Vagina (tissue), 2 donors: Measurements from ENCODE around the gene JOSD2. TPM values are rescaled to one million over a fixed set of nuclear protein-coding genes. Genes with fewer than 3 reads are reported as not detected.
"Not testable (repeated sequence)": the region's sequence is repeated elsewhere in the genome, so short reads cannot be mapped to it uniquely, and the experiment has no call there.

Source experiments
- DNase-seq, 2 donors: peaks; one replicate each; pipeline ENCODE4 v3.0.0-alpha.2; 2017; ENCODE audit errors: extremely low spot score in 2 of 2
- H3K27ac ChIP-seq: fragments of 200-600 bp; sonication (generic); one replicate; pipeline ENCODE4 v1.5.1; 2019
- H3K27me3 ChIP-seq: fragments of 200-600 bp; sonication (generic); one replicate; pipeline ENCODE4 v1.5.1; 2019
- H3K36me3 ChIP-seq, 2 donors: fragments of 200-600 bp; sonication (generic); one replicate each; pipeline ENCODE4 v1.5.1; 2017 to 2019
- H3K4me1 ChIP-seq: fragments of 200-600 bp; sonication (generic); one replicate; pipeline ENCODE4 v1.5.1; 2019
- H3K4me3 ChIP-seq, 2 donors: fragments of 200-600 bp; sonication (generic); 1 replicate in 1 of 2; 2 replicates in 1 of 2; pipeline ENCODE4 v1.5.1; 2016 to 2019
- H3K9me3 ChIP-seq: fragments of 200-600 bp; sonication (generic); one replicate; pipeline ENCODE4 v1.5.1; 2019
- CTCF ChIP-seq, 3 experiments: fragments of 450-650 bp in 2 of 3; fragments of 200-600 bp in 1 of 3; sonication (generic) in 1 of 3; IDR thresholded peaks; one replicate each; pipeline ENCODE4 v1.5.1; 2017 to 2019; ENCODE audit warnings: antibody characterized with exemption in 3 of 3, mild to moderate bottlenecking in 2 of 3, moderate library complexity in 2 of 3
- POLR2A ChIP-seq, 2 donors: fragments of 450-650 bp; IDR thresholded peaks; one replicate each; pipeline ENCODE4 v1.6.1; 2017; ENCODE audit warnings: antibody characterized with exemption in 2 of 2, mild to moderate bottlenecking in 2 of 2, moderate library complexity in 2 of 2
- POLR2AphosphoS5 ChIP-seq, 2 donors: sonication (generic); formaldehyde crosslinking; IDR thresholded peaks; one replicate each; pipeline ENCODE4 v1.9.0; 2017; ENCODE audit warnings: antibody characterized with exemption in 2 of 2, mild to moderate bottlenecking in 2 of 2, low read depth in 1 of 2; ENCODE audit not compliant: insufficient read depth in 1 of 2
- intact Hi-C: fragments of 100-400 bp; cut with DNase I; formaldehyde crosslinking; loops from one replicate; pipeline ENCODE4 v1.15.1; 2023
- total RNA-seq: library from RNA; depleted of rRNA; stranded (reverse); fragments of >200 nt; gene quantifications from one replicate; pipeline ENCODE4 v1.2.3, GENCODE V29; 2016

The JOSD2 gene
- total RNA-seq, 1 donor from 2014 or later: 60.9 TPM

- TF ChIP-seq POLR2A (IDR thresholded peaks at IDR 0.05) (no peak), POLR2AphosphoS5 (IDR thresholded peaks at IDR 0.05; ENCODE audit: insufficient read depth in 1 of 2, low read depth in 1 of 2) (no peak), CTCF (IDR thresholded peaks at IDR 0.05) (no peak)
- H3K27me3 ChIP-seq: no peaks in the 10 kb centered on the region
- no peaks in the 10 kb centered on the region for H3K9me3 ChIP-seq
- peak overlapping the region; percentile 68 for H3K27ac ChIP-seq
- DNase-seq: no peak
- intact Hi-C loops: no loop called here
- H3K4me1 ChIP-seq: peaks cover 22% of the 10 kb centered on the region
- peak overlapping the region; percentile 77 to 86 for H3K4me3 ChIP-seq
- H3K36me3 ChIP-seq: peaks cover 0 to 28% of the 10 kb centered on the region in 2 donors
These were observed 34.1 kb downstream of the JOSD2 start for GRCh38 chr19:50476907-50477238.

- H3K27ac ChIP-seq: peak within 1 kb of the TSS; percentile 68
- DNase-seq: no peak
- H3K36me3 ChIP-seq: peaks cover 0 to 23% of the 10 kb centered on the region in 2 donors
- H3K4me1 ChIP-seq: peaks cover 22% of the 10 kb centered on the region
- no peaks in the 10 kb centered on the region for H3K9me3 ChIP-seq
- H3K27me3 ChIP-seq: no peaks in the 10 kb centered on the region
- peak within 1 kb of the TSS; percentile 77 to 86 for H3K4me3 ChIP-seq
- intact Hi-C loops: no loop called here
- TF ChIP-seq POLR2AphosphoS5 (IDR thresholded peaks at IDR 0.05; ENCODE audit: insufficient read depth in 1 of 2, low read depth in 1 of 2) (peak; percentile 80 to 92), CTCF (IDR thresholded peaks at IDR 0.05) (peak in 1 of 3 experiments; percentile 9), POLR2A (IDR thresholded peaks at IDR 0.05) (peak in 1 of 2 donors; percentile 5)
These were observed 34.6 kb downstream of the JOSD2 start, which contains the start of the genes EMC10 and GARIN5A for GRCh38 chr19:50476224-50476906. TSS of gene EMC10 (plus strand) at chr19:50476507. CDS start at chr19:50476545, 38 bp downstream. TSS of gene GARIN5A (minus strand) at chr19:50476848. CDS start at chr19:50476388, 460 bp downstream.

GRCh38 chr19:50475736-50476223 is 35.2 kb downstream of the JOSD2 start:
- peaks cover 22% of the 10 kb centered on the region for H3K4me1 ChIP-seq
- TF ChIP-seq POLR2A (IDR thresholded peaks at IDR 0.05) (no peak), POLR2AphosphoS5 (IDR thresholded peaks at IDR 0.05; ENCODE audit: insufficient read depth in 1 of 2, low read depth in 1 of 2) (no peak), CTCF (IDR thresholded peaks at IDR 0.05) (no peak)
- H3K9me3 ChIP-seq: no peaks in the 10 kb centered on the region
- DNase-seq: no peak
- H3K36me3 ChIP-seq: peaks cover 0 to 17% of the 10 kb centered on the region in 2 donors
- peak overlapping the region; percentile 77 to 86 for H3K4me3 ChIP-seq
- H3K27me3 ChIP-seq: no peaks in the 10 kb centered on the region
- intact Hi-C loops: no loop called here
- H3K27ac ChIP-seq: no peak overlapping the region

- TF ChIP-seq CTCF (IDR thresholded peaks at IDR 0.05) (no peak), POLR2AphosphoS5 (IDR thresholded peaks at IDR 0.05; ENCODE audit: insufficient read depth in 1 of 2, low read depth in 1 of 2) (no peak), POLR2A (IDR thresholded peaks at IDR 0.05) (no peak)
- peaks cover 22% of the 10 kb centered on the region for H3K4me1 ChIP-seq
- H3K27me3 ChIP-seq: no peaks in the 10 kb centered on the region
- H3K27ac ChIP-seq: no peak overlapping the region
- no peaks in the 10 kb centered on the region for H3K9me3 ChIP-seq
- H3K36me3 ChIP-seq: peaks cover 0 to 11% of the 10 kb centered on the region in 2 donors
- DNase-seq: no peak
- intact Hi-C loops: no loop called here
- H3K4me3 ChIP-seq: no peak overlapping the region
These were observed 35.9 kb downstream of the JOSD2 start for GRCh38 chr19:50475101-50475568.

- intact Hi-C loops, H3K9me3 ChIP-seq, H3K27ac ChIP-seq, H3K4me3 ChIP-seq, H3K36me3 ChIP-seq, H3K27me3 ChIP-seq, DNase-seq: not testable (repeated sequence)
- H3K4me1 ChIP-seq: peaks cover 17% of the 10 kb centered on the region
These were observed 37.7 kb downstream of the JOSD2 start for GRCh38 chr19:50473336-50473735.
